HG03135 (cell line): ENCODE measurements around the gene PCDH15.

ENCODE experiments used
- ATAC-seq: cut with Tn5 transposase; IDR thresholded peaks from one replicate; pipeline ENCODE4 v1.9.1; 2021; ENCODE audit warnings: mild to moderate bottlenecking, moderate library complexity; ENCODE audit not compliant: unreplicated experiment

PCDH15 gene

GRCh38 chr10:53898532-53898931 lies 902.5 kb downstream of the PCDH15 start:
- no peak for ATAC-seq

GRCh38 chr10:53894145-53894544 lies 906.9 kb downstream of the PCDH15 start:
- no peak for ATAC-seq

DNA sequence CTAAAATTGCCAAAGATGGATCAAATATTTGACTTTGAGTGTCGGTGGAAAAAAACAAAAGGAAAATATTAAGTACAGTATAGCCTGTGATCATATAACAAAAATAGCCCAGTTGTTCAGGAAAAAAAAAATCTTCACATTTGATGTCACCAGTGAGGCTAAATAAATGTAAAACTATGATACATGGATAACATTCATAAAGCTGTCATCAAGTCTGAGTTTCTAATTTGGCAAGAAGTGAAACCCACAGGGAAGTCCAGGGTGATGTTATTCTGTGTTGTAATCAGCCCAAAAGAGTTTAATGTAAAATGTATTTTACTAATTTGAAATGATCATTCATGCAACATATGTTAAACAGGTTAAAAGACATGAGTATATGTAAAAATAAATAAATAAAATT lies 908.0 kb downstream of the PCDH15 start:
- ATAC-seq, result no peak

GRCh38 chr10:53886325-53887300 lies 914.4 kb downstream of the PCDH15 start:
- ATAC-seq, result no peak

DNA sequence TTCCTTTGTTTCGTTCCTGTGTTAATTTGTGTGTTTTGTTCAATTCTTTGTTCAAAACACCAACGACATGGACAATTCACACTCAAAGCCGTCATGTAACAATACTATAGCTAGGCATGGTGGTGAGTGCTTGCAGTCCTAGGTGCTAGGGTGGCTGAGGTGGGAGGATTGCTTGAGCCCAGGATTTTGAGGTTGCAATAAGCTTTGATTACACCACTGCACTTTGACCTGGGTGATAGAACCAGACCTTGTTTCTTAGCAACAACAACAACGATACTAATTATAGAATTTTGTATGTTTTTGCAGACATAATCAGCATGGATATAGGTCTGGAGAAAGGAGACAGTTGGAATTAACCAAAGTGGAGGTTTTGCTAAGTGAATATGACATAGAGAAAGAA lies 936.2 kb downstream of the PCDH15 start:
- no peak for ATAC-seq

- no peak for ATAC-seq
Observed at GRCh38 chr10:53852450-53853175, 948.4 kb downstream of the PCDH15 start.

DNA sequence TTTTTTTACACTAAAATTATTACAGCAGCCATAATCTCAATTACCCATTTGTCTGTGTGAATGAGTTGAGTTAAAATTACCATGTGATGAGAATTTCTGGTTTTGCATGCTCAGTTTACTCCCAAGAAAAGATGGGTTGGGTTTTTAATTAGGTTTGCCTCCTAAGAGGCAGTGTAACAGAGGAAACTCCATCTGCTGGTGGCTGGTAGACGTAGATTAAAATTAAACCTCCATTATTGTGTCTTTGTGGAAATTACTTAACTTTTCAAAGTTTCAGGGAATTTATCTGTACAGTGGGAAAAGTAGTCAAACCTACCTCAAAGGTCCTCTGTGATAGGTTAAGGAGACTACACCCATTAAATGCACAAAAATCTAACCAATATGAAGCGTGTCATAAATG lies 954.2 kb downstream of the PCDH15 start:
- ATAC-seq, result no peak

DNA sequence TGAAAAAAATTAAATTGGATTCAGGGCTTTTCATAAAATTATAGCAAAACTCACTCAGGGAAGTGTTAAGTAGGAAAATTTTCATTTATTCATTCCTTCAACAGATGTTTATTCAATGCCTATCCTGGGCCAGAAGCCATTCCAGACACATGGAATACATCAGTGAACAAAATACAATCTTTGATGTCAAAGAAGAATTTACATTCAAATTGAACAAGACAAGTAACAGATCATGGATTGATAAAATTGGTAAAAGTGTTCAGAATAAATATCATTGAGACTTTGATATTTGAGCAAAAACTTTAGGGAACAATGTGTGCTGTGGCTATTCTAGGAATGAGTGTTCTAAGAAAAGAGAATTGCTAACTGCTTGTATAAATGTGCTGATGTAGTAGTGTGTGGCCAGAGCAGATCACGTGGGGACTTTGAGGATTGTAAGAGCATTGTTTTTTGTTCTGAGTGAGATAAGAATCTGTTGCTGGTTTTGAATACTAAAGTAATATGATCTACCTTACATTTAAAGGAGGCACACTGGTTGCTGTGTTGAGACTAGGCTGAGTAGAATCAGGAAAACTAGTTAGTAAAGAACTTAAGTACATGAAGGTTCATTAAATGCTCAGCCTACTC lies 957.2 kb downstream of the PCDH15 start:
- ATAC-seq, result no peak

DNA sequence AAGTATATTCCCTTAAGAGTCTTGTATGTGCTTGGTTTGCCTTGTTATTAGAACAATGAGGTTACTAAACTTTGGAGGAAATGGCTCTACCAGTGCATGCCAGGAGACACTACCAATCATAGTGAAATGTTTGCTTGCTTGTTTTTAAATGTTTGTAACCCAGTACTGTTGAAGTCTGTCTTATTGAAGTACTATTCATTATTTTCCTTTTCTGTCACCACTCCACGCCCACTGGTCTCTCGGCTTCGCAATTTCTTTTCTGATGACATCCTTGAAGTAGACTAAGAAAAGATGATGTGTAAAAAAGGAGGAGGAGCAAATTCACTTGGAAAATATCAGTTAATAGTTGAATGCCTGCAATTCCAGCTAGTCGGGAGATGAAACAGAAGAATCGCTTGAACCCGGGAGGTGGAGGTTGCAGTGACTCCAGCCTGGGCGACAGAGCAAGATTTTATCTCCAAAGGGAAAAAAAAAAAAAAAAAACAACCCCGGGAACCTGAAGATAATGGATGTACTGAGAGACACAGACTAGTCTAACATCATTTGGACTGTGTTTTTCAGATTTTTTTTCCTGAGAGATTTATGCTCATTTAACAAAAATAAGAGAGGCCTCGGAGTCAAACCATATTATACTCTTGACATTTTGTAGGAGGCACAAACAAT lies 959.4 kb downstream of the PCDH15 start:
- ATAC-seq, result no peak

DNA sequence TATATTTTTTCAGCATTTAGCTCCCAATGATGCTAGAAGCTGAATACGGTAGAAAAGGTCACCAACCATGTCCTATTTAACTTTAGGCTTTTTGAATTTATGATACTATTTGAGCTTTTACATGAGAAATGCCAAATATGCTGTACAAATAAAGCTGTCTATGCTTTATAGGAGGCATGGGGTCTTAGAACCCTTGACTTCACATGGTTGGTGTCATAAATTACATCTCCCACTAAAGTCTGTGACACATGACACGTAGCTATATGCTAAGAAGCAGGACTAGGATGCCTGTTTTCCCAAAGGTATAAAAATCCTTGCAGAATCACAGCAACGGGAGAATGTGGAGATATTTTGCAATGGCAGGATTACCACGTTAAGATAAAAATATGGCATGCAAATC lies 960.4 kb downstream of the PCDH15 start:
- ATAC-seq, result no peak

GRCh38 chr10:53839440-53840039 lies 961.5 kb downstream of the PCDH15 start:
- no peak for ATAC-seq

DNA sequence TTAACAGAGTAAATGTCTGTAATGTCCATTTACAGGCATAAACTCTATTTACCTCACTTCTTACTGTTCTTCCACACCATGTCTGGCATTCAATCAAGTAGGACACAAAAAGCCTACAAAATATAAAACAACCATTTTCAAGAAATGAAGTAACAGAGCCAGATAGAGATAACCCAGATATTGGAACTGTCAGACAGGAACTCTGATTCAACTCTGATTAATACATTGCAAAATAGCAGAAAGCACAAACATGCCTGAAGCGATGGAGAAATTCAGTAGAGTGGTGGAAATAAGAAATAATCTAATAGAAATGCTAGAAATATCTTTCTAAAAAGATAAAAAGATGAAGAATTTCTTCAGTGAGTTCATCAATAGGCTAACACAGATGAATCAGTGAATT lies 964.4 kb downstream of the PCDH15 start:
- no peak for ATAC-seq

DNA sequence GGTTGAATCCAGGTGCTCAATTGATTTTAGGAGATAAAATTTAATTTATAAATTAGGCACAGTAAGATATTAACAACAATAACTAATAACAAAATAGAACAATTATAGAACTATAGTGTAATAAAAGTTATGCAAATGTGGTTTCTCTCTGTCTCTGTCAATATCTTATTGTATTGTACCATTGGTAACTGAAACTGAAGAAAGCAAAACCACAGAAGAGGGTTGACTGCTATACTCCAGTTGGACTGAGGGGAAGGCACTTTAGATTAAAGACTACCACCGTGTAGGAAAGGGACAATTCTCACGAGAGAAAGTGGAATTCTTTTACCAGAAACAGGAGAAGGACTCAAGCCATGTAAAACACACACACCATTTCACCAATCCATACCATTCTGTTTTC lies 967.1 kb downstream of the PCDH15 start:
- no peak for ATAC-seq

DNA sequence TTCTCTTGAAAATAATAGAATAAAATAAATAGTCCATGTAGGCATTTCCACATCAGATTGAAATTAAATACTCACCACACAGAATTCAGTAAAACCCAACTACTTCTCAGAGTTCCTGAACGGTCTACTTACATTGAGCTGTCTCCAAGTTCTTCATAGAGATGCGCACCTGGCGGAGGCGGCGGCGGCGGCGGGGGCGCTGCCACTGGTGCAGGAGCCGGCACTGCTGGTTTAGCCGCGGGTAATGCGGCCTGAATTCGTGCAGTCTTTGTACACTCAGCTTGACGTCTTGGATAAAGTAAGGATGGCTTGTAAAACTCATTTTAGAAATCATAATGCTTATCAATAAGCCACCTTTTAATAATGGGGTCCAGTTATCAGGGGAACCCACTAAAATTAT lies 973.8 kb downstream of the PCDH15 start:
- no peak for ATAC-seq

- no peak for ATAC-seq
Observed at GRCh38 chr10:53808677-53809372, 992.2 kb downstream of the PCDH15 start.

DNA sequence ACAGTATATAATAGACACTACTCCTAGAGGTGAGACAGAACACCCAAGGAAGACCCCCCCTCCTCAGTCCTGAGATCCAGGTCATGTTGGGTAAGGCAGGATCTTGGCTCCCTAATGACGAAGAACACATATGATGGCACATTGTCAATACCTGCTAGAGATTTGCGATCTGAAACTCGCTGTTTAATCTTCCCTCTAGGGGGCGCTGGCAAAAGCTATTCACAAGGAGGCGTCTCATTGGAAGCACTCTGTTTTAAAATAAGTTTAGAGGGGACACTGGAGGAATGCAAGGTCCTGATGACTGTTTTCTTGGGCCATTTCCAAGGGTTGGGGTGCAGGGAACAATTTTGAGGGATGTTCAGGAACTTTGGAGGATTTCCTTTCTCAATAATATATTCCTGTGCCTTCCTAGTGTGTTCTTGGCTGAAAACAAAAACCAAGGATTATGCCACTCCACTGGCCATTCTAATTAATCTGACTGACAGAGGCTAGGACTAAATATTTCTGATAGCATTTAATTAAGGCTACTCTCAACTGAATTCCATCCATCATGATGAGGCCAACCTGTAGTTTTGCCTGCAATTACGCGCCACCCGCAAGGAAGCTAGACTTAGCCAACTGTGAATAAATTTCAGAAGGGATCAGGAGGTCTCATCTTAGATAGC lies 1014.7 kb downstream of the PCDH15 start:
- no peak for ATAC-seq

DNA sequence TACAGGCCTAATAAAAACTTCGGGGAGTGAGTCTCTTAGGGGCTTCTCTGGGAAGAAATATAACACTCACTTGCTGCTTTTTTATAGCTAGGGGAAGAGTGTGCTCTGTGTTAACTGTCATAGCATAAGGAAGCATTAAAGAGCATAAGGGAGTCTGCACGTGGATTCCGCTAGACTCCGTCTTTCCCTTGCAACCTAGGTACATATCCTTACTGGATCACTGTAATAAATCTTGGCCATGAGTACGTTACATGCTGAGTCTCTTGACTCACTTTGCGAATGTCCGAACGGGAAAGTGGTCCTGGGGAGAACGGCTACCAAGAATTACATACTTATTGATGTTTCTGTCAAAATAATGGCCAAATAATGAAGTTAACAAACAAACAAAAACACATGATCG lies 1029.3 kb downstream of the PCDH15 start:
- no peak for ATAC-seq

DNA sequence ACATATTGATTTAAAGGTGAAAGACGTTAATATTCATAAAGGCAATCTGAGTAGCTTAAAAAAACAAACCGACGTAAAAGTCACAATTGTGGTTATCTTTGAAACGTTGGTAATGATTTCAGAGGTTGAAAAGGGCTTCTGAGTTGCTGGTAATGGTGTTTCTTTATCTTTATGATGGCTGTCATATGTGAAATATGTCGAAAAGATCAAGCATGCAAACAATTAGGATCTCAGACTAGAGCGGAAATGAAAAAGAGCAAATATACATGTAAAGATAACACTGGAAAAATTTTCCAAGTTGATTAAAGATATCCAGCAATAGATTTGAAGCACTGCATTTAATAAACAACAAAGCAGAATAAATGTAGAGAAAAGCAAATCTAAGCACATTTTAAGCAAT lies 1030.1 kb downstream of the PCDH15 start:
- ATAC-seq, result no peak

DNA sequence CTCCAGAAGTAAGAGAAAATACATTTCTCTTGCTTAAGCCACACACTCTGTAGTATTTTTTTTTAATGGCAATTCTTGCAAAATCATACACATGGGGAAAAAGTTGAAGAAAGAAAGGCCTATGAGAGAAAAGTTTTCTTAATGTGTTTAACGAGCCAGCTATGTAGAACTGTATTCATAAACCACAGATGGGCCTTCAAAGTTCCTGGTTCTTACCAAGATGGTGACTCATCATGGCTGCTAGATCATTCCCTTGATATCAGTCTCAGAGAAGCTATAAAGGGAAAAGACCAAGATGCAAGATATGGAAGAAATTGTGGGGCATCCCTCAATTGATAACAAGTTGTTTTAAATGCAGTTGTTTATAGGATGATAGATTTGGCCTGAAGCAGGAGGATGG lies 1035.7 kb downstream of the PCDH15 start:
- no peak for ATAC-seq
